H1 (cell line): ENCODE data around the gene ZSCAN22. TPM values are rescaled to one million over a fixed set of nuclear protein-coding genes. Genes with fewer than 3 reads are reported as not detected.

Source experiments
- CTCF ChIA-PET: fragments of 300-600 bp; sonication (Branson Sonifier 250); formaldehyde crosslinking; loops from one replicate; lab custom pipeline; 2021; ENCODE audit not compliant: partially characterized antibody; lab: Charles Lee
- POLR2A ChIA-PET: fragments of 300-600 bp; sonication (Branson Sonifier 250); formaldehyde crosslinking; loops from one replicate; lab custom pipeline; 2021; ENCODE audit warnings: inconsistent platforms; ENCODE audit not compliant: partially characterized antibody; lab: Charles Lee
- DNase-seq, 2 experiments: peaks; one replicate each; pipeline versions ENCODE4 v3.0.0 to v3.0.0-alpha.2; 2010 to 2022; ENCODE audit warnings: low spot score in 2 of 2, low read depth in 1 of 2, mixed read lengths in 1 of 2
- FAIRE-seq: peaks from 2 replicates; lab custom pipeline; 2011; peaks lifted over from hg19 to GRCh38; lab: Jason Lieb, UNC
- H2AFZ ChIP-seq: 2 replicates; pipeline ENCODE4 v1.8.1; 2012; ENCODE audit warnings: low read length, inconsistent platforms
- H2AK5ac ChIP-seq: 2 replicates; pipeline ENCODE4 v1.6.1; 2013; ENCODE audit warnings: low read depth, low read length
- H2BK120ac ChIP-seq: replicated peaks from 2 replicates; pipeline ENCODE3; 2013; ENCODE audit warnings: low read depth, low read length, inconsistent platforms
- H2BK12ac ChIP-seq: 2 replicates; pipeline ENCODE4 v1.6.1; 2013; ENCODE audit warnings: low read depth, low read length
- H2BK15ac ChIP-seq: 2 replicates; pipeline ENCODE4 v1.6.1; 2013; ENCODE audit warnings: low read length
- H2BK20ac ChIP-seq: 2 replicates; pipeline ENCODE4 v1.6.1; 2013; ENCODE audit warnings: low read length
- H2BK5ac ChIP-seq: 2 replicates; pipeline ENCODE4 v1.6.1; 2013; ENCODE audit warnings: low read depth, low read length
- H3K14ac ChIP-seq: 2 replicates; pipeline ENCODE4 v1.6.1; 2013; ENCODE audit warnings: inconsistent platforms; ENCODE audit not compliant: insufficient read length
- H3K18ac ChIP-seq: 2 replicates; pipeline ENCODE4 v1.6.1; 2013; ENCODE audit warnings: low read length; ENCODE audit errors: extremely low read depth
- H3K23ac ChIP-seq: 2 replicates; pipeline ENCODE4 v1.6.1; 2013; ENCODE audit warnings: inconsistent platforms; ENCODE audit not compliant: insufficient read length
- H3K23me2 ChIP-seq: 2 replicates; pipeline ENCODE4 v1.6.1; 2013; ENCODE audit warnings: low read depth, low read length
- H3K27ac ChIP-seq: 2 replicates; pipeline ENCODE4 v1.6.1; 2011; ENCODE audit warnings: low read depth, low read length, inconsistent platforms
- H3K27me3 ChIP-seq, 4 experiments: replicated peaks in 1 of 4; 1 replicate in 1 of 4; 2 replicates in 3 of 4; pipeline versions ENCODE4 v1.6.1 to v1.8.1; 2011 to 2013; ENCODE audit warnings: low read length in 3 of 4, mild to moderate bottlenecking in 3 of 4, inconsistent platforms in 2 of 4, mixed read lengths in 2 of 4, moderate library complexity in 1 of 4; ENCODE audit not compliant: control insufficient read depth in 3 of 4, insufficient read depth in 3 of 4; ENCODE audit errors: extremely low read depth in 1 of 4
- H3K36me3 ChIP-seq, 4 experiments: 2 replicates each; pipeline versions ENCODE4 v1.6.1 to v1.8.1; 2011 to 2013; ENCODE audit warnings: mild to moderate bottlenecking in 4 of 4, low read length in 3 of 4, moderate library complexity in 2 of 4, control low read depth in 1 of 4, inconsistent platforms in 1 of 4; ENCODE audit not compliant: insufficient read depth in 4 of 4, control insufficient read depth in 2 of 4
- H3K4ac ChIP-seq: replicated peaks from 2 replicates; pipeline ENCODE3; 2013; ENCODE audit warnings: low read length, low read depth, mixed read lengths, inconsistent platforms; ENCODE audit not compliant: insufficient read length
- H3K4me1 ChIP-seq, 4 experiments: replicated peaks in 1 of 4; 1 replicate in 1 of 4; 2 replicates in 3 of 4; pipeline versions ENCODE4 v1.6.1 to v1.8.1; 2011 to 2013; ENCODE audit warnings: low read length in 3 of 4, inconsistent platforms in 2 of 4, mixed read lengths in 1 of 4; ENCODE audit not compliant: insufficient read depth in 4 of 4, control insufficient read depth in 3 of 4
- H3K4me2 ChIP-seq, 2 experiments: 2 replicates each; pipeline versions ENCODE4 v1.6.1 to v1.8.1; 2011 to 2013; ENCODE audit warnings: low read depth in 2 of 2, low read length in 2 of 2, control low read depth in 1 of 2, inconsistent platforms in 1 of 2, mild to moderate bottlenecking in 1 of 2; ENCODE audit not compliant: insufficient read depth in 1 of 2
- H3K4me3 ChIP-seq, 4 experiments: fragments of 200-600, 300-600 bp in 1 of 4; sonication (generic), shearing (Covaris generic), sonication (Bioruptor Twin) in 1 of 4; 2 replicates each; pipeline versions ENCODE4 v1.5.1 to v1.8.1; 2011 to 2016; ENCODE audit warnings: low read length in 4 of 4, low read depth in 3 of 4, control low read depth in 2 of 4, inconsistent platforms in 2 of 4, mild to moderate bottlenecking in 2 of 4, mixed read lengths in 1 of 4, moderate library complexity in 1 of 4; ENCODE audit not compliant: insufficient read depth in 2 of 4; ENCODE audit errors: extremely low read depth in 1 of 4
- H3K56ac ChIP-seq: replicated peaks from 2 replicates; pipeline ENCODE3; 2013; ENCODE audit warnings: low read depth, mild to moderate bottlenecking, mixed read lengths, low read length, inconsistent platforms; ENCODE audit not compliant: insufficient read length
- H3K79me1 ChIP-seq: 2 replicates; pipeline ENCODE4 v1.6.1; 2013; ENCODE audit warnings: low read depth, low read length, control low read depth
- H3K79me2 ChIP-seq, 2 experiments: 2 replicates each; pipeline versions ENCODE4 v1.6.1 to v1.8.1; 2012 to 2013; ENCODE audit warnings: low read length in 2 of 2, mild to moderate bottlenecking in 2 of 2, inconsistent platforms in 1 of 2; ENCODE audit not compliant: insufficient read depth in 2 of 2, control insufficient read depth in 1 of 2
- H3K9ac ChIP-seq, 4 experiments: replicated peaks in 1 of 4; 1 replicate in 1 of 4; 2 replicates in 3 of 4; pipeline versions ENCODE4 v1.6.1 to v1.8.1; 2011 to 2013; ENCODE audit warnings: low read depth in 3 of 4, low read length in 3 of 4, control low read depth in 2 of 4, mild to moderate bottlenecking in 2 of 4, moderate library complexity in 2 of 4, inconsistent platforms in 1 of 4; ENCODE audit errors: extremely low read depth in 1 of 4
- H3K9me3 ChIP-seq, 2 experiments: 2 replicates each; pipeline versions ENCODE4 v1.6.1 to v1.8.1; 2012 to 2013; ENCODE audit warnings: mild to moderate bottlenecking in 2 of 2, moderate library complexity in 2 of 2, control low read depth in 1 of 2, inconsistent platforms in 1 of 2, low read depth in 1 of 2, low read length in 1 of 2, mixed read lengths in 1 of 2; ENCODE audit not compliant: insufficient read depth in 2 of 2
- H4K20me1 ChIP-seq, 2 experiments: replicated peaks in 1 of 2; 2 replicates each; pipeline versions ENCODE3 to v1.8.1; 2011 to 2013; ENCODE audit warnings: inconsistent platforms in 2 of 2, low read length in 2 of 2, mild to moderate bottlenecking in 1 of 2; ENCODE audit not compliant: insufficient read depth in 2 of 2, control insufficient read depth in 1 of 2
- H4K5ac ChIP-seq: 2 replicates; pipeline ENCODE4 v1.6.1; 2013; ENCODE audit warnings: low read length, low read depth, mixed read lengths, inconsistent platforms; ENCODE audit not compliant: insufficient read length
- H4K8ac ChIP-seq: 2 replicates; pipeline ENCODE4 v1.8.0; 2013; ENCODE audit warnings: mild to moderate bottlenecking, moderate library complexity, low read length, inconsistent platforms; ENCODE audit not compliant: insufficient read depth; ENCODE audit errors: extremely low read depth
- H4K91ac ChIP-seq: replicated peaks from 2 replicates; pipeline ENCODE3; 2013; ENCODE audit warnings: low read length, mixed read lengths, inconsistent platforms; ENCODE audit not compliant: insufficient read length
- CHD1 ChIP-seq: IDR thresholded peaks from 2 replicates; pipeline ENCODE4 v1.6.1; 2012; ENCODE audit warnings: low read depth, low read length, improper control_type of control experiment
- WGBS, 2 experiments: shearing (Covaris generic) in 1 of 2; methylation state at CpG; one replicate each; pipeline versions ENCODE4 v1.1.6 to v1.1.7; 2013 to 2015; ENCODE audit warnings: low lambda C conversion rate in 2 of 2, mixed read lengths in 2 of 2, inconsistent platforms in 1 of 2, low coverage in 1 of 2, missing lambda C conversion rate in 1 of 2; ENCODE audit not compliant: insufficient replicate concordance in 2 of 2, insufficient coverage in 1 of 2, insufficient read length in 1 of 2; ENCODE audit errors: extremely low coverage in 1 of 2, missing lambda C conversion rate in 1 of 2; 5-methylcytosine and 5-hydroxymethylcytosine counted together
- polyA plus RNA-seq, 7 experiments: library from polyadenylated mRNA; depleted of rRNA in 3 of 7; stranded (reverse) in 5 of 7; unstranded in 2 of 7; fragments of >200 nt in 5 of 7; fragments of 200-250 nt in 2 of 7; gene quantifications; 1 replicate in 5 of 7; 2 replicates in 1 of 7; 4 replicates in 1 of 7; pipeline versions ENCODE4 v1.2.1 to v1.2.3, GENCODE V29; 2011 to 2013; ENCODE audit warnings: missing spikeins in 2 of 7, mixed read lengths in 2 of 7
- total RNA-seq: library from RNA; stranded (reverse); fragmentation: NEBNext Ultra II Directional; extraction: Animal tissue kit (Norgen Biotek cat#: 25700); gene quantifications from 2 replicates; pipeline ENCODE4 v1.2.1, GENCODE V29; 2021

Gene ZSCAN22
- total and polyA plus RNA-seq, 2 of the 8 experiments (the other 6 are each of a cell fraction or from before 2014, with no cell fraction given), result 3.2 to 3.3 TPM

DNA sequence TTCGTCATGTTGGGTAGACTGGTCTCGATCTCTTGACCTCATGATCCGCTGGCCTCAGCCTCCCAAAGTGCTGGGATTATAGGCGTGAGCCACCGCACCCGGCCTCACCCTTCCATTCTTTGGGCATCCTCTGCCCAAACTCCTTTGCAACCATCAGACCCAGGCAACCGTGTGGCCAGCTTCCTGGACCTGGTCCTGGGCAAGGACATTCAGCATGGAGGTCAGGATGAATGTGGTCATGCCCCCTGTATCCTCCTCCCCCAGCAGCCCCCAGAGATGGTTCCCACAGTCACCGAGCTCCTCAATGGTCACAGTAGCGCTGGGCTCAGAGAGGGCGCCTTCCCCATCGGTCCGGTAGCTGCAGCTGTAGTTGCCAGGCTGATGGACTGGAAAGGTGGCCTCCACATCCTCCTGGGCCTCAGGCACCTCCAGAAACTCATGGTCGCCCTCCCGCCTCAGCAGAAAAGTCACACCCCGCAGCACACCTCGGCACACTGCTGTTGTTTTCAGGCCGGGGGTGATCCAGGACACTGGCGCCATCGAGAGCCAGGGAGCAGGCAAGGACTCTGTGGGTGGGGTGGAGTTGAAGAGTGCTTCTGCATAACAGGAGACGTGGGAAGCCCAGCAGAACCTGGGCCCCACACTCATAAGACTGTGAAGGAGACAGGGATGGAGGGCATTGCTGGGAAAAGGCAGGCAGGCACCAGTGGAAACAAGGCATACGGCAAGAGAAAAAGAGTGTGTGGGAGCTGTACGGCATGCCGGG lies 25.4 kb downstream of the ZSCAN22 start:
- no peak overlapping the region for H3K9ac ChIP-seq
- H2BK5ac ChIP-seq, result no peak overlapping the region
- H3K9me3 ChIP-seq, result no peaks in the 10 kb centered on the region
- peaks cover 6% of the 10 kb centered on the region for H3K23me2 ChIP-seq
- DNase-seq (no peak), FAIRE-seq (no peak)
- H2BK20ac ChIP-seq, result no peak overlapping the region
- no peak overlapping the region for H2AFZ ChIP-seq
- no peaks in the 10 kb centered on the region; a peak in 1 of 7 replicates for H3K4me1 ChIP-seq
- no peak overlapping the region for H4K5ac ChIP-seq
- H3K79me1 ChIP-seq, result no peaks in the 10 kb centered on the region
- WGBS, 2 experiments, result 89% methylated on average over 23 of the region's 23 CpGs; no CpG with 5 or more reads in 1 of the 2 experiments
- H3K14ac ChIP-seq, result no peak overlapping the region
- H3K4me2 ChIP-seq, result no peak overlapping the region
- ChIA-PET POLR2A (interaction anchor here (1.0 to 11.4 kb wide), 4 partner anchors 10 to 203 kb away, joined by 3 to 102 read pairs (median 6); partner anchors contain the start of genes CHMP2A, RNF225 and ZNF497), CTCF (interaction anchor here (1.0 to 2.9 kb wide), 5 partner anchors 12 to 162 kb away, joined by 3 to 14 read pairs (median 4); no protein-coding TSS in a partner anchor)
- 0 out of 2 replicates have a peak overlapping the region, but pooled peaks have one; percentile 16 for H4K8ac ChIP-seq
- no peak overlapping the region for H3K56ac ChIP-seq
- H4K20me1 ChIP-seq, result peaks cover 0 to 3% of the 10 kb centered on the region in 2 experiments
- H4K91ac ChIP-seq, result no peak overlapping the region
- no peaks in the 10 kb centered on the region for H3K27me3 ChIP-seq
- no peaks in the 10 kb centered on the region for H3K79me2 ChIP-seq
- H2BK12ac ChIP-seq, result no peak overlapping the region
- H3K4ac ChIP-seq, result no peak overlapping the region
- H3K23ac ChIP-seq, result no peak overlapping the region
- no peaks in the 10 kb centered on the region for H3K36me3 ChIP-seq
- H2AK5ac ChIP-seq, result no peak overlapping the region
- no peak overlapping the region for H3K4me3 ChIP-seq
- no peak overlapping the region for H3K27ac ChIP-seq
- no peak overlapping the region for H2BK120ac ChIP-seq
- H3K18ac ChIP-seq, result no peak overlapping the region
- H2BK15ac ChIP-seq, result no peak overlapping the region
- TF ChIP-seq CHD1, result no peak
